KMS-11 (cell line): ENCODE data around the gene AGAP3.

Experiments used
- H2AFZ ChIP-seq: fragments of 200-600 bp; sonication (generic); 2 replicates; pipeline ENCODE4 v1.6.1; 2016; ENCODE audit warnings: antibody characterized with exemption, mixed run types, low read depth
- H3K27ac ChIP-seq: fragments of 200-600 bp; sonication (generic); 2 replicates; pipeline ENCODE4 v1.6.1; 2016; ENCODE audit warnings: mild to moderate bottlenecking, mixed run types
- H3K27me3 ChIP-seq: fragments of 200-600 bp; sonication (generic); 2 replicates; pipeline ENCODE4 v1.6.1; 2017; ENCODE audit warnings: mild to moderate bottlenecking, low read depth, mixed run types, moderate library complexity; ENCODE audit not compliant: insufficient read depth
- H3K36me3 ChIP-seq: fragments of 200-600 bp; sonication (generic); 2 replicates; pipeline ENCODE4 v1.6.1; 2017; ENCODE audit warnings: mild to moderate bottlenecking, mixed run types; ENCODE audit not compliant: insufficient read depth
- H3K4me1 ChIP-seq: fragments of 200-600 bp; sonication (generic); 2 replicates; pipeline ENCODE4 v1.6.1; 2016; ENCODE audit warnings: mild to moderate bottlenecking, low read depth, mixed run types; ENCODE audit not compliant: poor library complexity, severe bottlenecking
- H3K4me2 ChIP-seq: fragments of 200-600 bp; sonication (generic); 2 replicates; pipeline ENCODE4 v1.7.0; 2016; ENCODE audit warnings: mild to moderate bottlenecking, mixed run types
- H3K4me3 ChIP-seq: fragments of 200-600 bp; sonication (generic); IDR thresholded peaks from 2 replicates; pipeline ENCODE4 v1.6.1; 2017; ENCODE audit warnings: low read depth, low read length, mixed read lengths; ENCODE audit not compliant: insufficient read depth
- H3K79me2 ChIP-seq: fragments of 200-600 bp; sonication (generic); 2 replicates; pipeline ENCODE4 v1.6.1; 2016; ENCODE audit warnings: low read depth, mixed run types; ENCODE audit not compliant: insufficient read depth
- H3K9ac ChIP-seq: fragments of 200-600 bp; sonication (generic); 2 replicates; pipeline ENCODE4 v1.6.1; 2016; ENCODE audit warnings: mild to moderate bottlenecking, mixed run types
- H4K20me1 ChIP-seq: fragments of 200-600 bp; sonication (generic); 2 replicates; pipeline ENCODE4 v1.6.1; 2016; ENCODE audit warnings: mild to moderate bottlenecking, mixed run types; ENCODE audit not compliant: insufficient read depth
- TF ChIP-seq, protein P1 (sequence below): fragments of 200-600 bp; sonication (generic); conservative IDR thresholded peaks from 2 replicates; pipeline ENCODE4 v1.6.1; 2017; ENCODE audit warnings: low read depth, mild to moderate bottlenecking, antibody characterized with exemption, low read length, moderate library complexity, mixed read lengths

Gene AGAP3

DNA sequence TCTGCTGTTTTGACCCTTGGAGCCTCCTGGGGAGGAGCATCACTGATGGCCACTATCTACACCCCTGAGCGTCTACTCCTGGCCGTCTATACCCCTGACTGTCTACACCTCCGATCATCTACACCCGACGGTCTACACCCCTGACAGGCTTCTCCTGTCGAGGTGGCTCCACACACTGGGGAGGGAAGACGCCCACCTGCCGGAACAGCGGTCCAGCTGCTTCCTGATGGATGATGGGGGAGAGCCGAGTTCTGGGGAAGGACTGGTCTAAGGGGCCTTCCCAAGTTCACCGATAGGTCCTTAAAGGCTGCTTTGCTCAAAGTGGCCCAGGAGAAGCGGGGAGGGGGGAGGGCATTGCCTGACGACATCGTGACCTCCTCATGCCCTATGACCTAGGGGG, 41.9 kb downstream of the AGAP3 start:
- H3K4me3 ChIP-seq: no peak overlapping the region
- H3K27me3 ChIP-seq: no peaks in the 10 kb centered on the region
- H3K9ac ChIP-seq: no peak overlapping the region
- TF ChIP-seq, protein P1, sequence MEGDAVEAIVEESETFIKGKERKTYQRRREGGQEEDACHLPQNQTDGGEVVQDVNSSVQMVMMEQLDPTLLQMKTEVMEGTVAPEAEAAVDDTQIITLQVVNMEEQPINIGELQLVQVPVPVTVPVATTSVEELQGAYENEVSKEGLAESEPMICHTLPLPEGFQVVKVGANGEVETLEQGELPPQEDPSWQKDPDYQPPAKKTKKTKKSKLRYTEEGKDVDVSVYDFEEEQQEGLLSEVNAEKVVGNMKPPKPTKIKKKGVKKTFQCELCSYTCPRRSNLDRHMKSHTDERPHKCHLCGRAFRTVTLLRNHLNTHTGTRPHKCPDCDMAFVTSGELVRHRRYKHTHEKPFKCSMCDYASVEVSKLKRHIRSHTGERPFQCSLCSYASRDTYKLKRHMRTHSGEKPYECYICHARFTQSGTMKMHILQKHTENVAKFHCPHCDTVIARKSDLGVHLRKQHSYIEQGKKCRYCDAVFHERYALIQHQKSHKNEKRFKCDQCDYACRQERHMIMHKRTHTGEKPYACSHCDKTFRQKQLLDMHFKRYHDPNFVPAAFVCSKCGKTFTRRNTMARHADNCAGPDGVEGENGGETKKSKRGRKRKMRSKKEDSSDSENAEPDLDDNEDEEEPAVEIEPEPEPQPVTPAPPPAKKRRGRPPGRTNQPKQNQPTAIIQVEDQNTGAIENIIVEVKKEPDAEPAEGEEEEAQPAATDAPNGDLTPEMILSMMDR: no peak
- peaks cover 6% of the 10 kb centered on the region; the same call in 1 of the 2 replicates for H3K36me3 ChIP-seq
- H3K4me2 ChIP-seq: no peak overlapping the region
- no peaks in the 10 kb centered on the region for H4K20me1 ChIP-seq
- no peaks in the 10 kb centered on the region for H3K79me2 ChIP-seq
- H2AFZ ChIP-seq: no peak overlapping the region
- H3K4me1 ChIP-seq: peaks cover 14% of the 10 kb centered on the region
- H3K27ac ChIP-seq: no peak overlapping the region

DNA sequence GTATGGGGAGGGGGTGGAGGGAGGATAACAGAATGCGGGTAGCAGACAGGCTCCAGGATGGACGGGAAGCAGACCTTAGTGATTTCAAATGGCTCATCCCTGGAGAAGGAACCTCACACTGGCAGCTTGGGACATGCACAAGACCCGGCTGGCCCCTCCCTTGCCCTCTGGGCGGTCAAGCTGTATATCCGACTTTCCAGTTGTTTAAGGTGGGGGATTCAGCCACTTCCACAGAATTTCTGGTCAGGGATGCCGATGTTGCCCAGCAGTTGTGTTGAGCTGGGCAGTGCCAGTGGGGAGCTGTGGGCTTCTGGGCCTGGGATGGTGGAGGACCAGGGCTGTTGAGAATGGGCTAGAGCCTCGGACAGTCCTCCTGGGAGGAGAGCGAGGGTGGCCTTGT, 42.4 kb downstream of the AGAP3 start:
- no peak overlapping the region for H3K4me3 ChIP-seq
- H3K4me2 ChIP-seq: no peak overlapping the region
- no peaks in the 10 kb centered on the region for H3K79me2 ChIP-seq
- TF ChIP-seq, protein P1: no peak
- no peak overlapping the region for H3K27ac ChIP-seq
- no peaks in the 10 kb centered on the region for H3K27me3 ChIP-seq
- no peaks in the 10 kb centered on the region for H4K20me1 ChIP-seq
- no peak overlapping the region for H3K9ac ChIP-seq
- peaks cover 4% of the 10 kb centered on the region; the same call in 1 of the 2 replicates for H3K36me3 ChIP-seq
- no peak overlapping the region for H2AFZ ChIP-seq
- peaks cover 14% of the 10 kb centered on the region for H3K4me1 ChIP-seq

DNA sequence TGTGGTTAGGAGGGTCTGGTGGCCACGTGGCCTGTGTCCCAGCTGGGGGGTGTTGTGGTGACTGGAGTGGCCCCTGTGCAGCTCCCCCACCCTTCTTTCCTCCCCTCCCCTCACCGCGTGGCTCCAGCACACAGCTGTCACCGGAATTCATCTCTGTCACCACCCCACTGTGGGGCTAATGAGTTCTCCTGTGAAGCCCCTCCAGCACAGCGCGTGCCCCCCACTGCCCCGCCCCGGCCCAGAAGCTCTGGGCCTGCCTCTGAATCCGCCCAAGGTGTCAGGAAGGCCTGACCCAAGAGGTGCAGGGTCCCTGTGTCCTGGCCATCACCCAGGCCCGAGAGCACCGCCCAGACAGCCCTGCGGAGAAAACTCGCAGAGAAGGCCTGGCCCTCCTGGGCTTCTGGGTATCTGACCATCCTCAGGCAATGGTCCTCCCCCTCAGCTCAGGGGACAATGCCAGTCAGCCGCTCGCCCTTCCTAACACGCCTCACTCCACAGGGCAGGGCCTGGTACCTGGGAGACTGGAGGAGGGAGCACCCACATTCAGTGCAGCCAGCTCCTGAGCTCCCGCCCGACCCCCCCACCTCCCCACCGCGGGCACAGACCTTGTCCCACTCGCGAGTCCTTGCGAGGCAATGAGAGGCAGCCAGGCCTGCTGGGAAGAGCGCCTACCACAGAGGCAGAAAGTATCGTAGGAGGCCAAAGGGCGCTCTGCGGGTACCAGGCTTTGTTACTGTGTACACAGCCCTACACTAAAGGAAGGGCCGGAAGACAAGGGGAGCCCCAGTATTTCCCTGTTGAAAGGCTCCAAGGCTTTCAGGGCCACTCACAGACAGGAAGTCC, 43.1 kb downstream of the AGAP3 start:
- no peaks in the 10 kb centered on the region; the same call in 1 of the 2 replicates for H3K36me3 ChIP-seq
- H3K9ac ChIP-seq: no peak overlapping the region
- H4K20me1 ChIP-seq: no peaks in the 10 kb centered on the region
- peaks cover 14% of the 10 kb centered on the region for H3K4me1 ChIP-seq
- no peaks in the 10 kb centered on the region for H3K79me2 ChIP-seq
- H3K27ac ChIP-seq: no peak overlapping the region
- no peaks in the 10 kb centered on the region for H3K27me3 ChIP-seq
- H2AFZ ChIP-seq: no peak overlapping the region
- H3K4me2 ChIP-seq: no peak overlapping the region; the same call in 1 of the 2 replicates
- H3K4me3 ChIP-seq: no peak overlapping the region
- TF ChIP-seq, protein P1: no peak

DNA sequence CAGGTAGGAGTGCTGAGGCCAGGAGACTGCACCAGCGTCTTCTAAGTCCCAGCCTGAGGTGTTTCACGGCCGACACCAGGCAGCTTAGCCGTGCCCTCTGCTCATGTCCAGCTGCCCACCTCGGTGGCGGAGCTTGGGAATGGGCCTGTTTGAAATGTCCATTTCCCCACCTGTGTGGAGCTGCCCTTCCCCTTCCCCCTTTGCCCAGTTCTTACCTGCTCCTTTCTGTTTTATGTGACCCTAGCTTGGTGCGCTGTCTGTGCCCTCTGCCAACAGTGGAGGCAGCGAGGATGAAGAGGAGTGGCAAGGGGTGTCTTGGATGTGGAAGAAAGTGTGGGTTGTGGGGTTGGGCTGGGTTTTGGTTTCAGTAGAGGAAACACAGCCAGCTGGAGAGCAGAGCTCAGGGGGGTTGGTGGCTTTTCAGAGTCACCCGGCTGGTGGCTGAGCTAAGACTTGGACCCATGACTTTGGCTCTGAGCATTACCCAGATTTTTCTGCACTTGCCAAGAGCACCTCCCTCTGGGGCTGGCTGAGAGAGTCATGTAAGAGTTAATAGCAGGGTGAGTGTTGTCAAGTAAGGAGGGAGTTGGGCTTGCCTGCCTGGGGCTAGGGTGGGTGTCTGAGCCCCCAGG, 43.8 kb downstream of the AGAP3 start:
- Histone ChIP-seq H3K4me3 (no peak overlapping the region), H3K79me2 (no peaks in the 10 kb centered on the region), H2AFZ (no peak overlapping the region), H3K36me3 (no peaks in the 10 kb centered on the region; the same call in 1 of the 2 replicates), H3K9ac (no peak overlapping the region), H4K20me1 (no peaks in the 10 kb centered on the region), H3K4me2 (no peak overlapping the region; the same call in 1 of the 2 replicates), H3K27ac (no peak overlapping the region), H3K27me3 (no peaks in the 10 kb centered on the region), H3K4me1 (peaks cover 14% of the 10 kb centered on the region)
- TF ChIP-seq, protein P1: no peak
